Measurements from ENCODE around the gene ALS2CL.

ALS2CL gene

GRCh38 chr3:46701181-46701939, 7.9 kb upstream of the ALS2CL start, which contains the start of gene TMIE:
TMIE (plus strand) TSS chr3:46701392; CDS start chr3:46701488, 96 bp downstream.
- no peak for DNase-seq

GRCh38 chr3:46700772-46701171, 7.3 kb upstream of the ALS2CL start:
- DNase-seq, result no peak

- DNase-seq, result no peak
Observed at GRCh38 chr3:46699676-46700523, 6.4 kb upstream of the ALS2CL start.

- DNase-seq, result peak; percentile 17
Observed at GRCh38 chr3:46695962-46696894, 2.7 kb upstream of the ALS2CL start.

- DNase-seq, result peak; percentile 56
Observed at GRCh38 chr3:46695177-46695961, 1.9 kb upstream of the ALS2CL start.

- DNase-seq, result no peak
Observed at GRCh38 chr3:46694520-46694919, 1.0 kb upstream of the ALS2CL start.

GRCh38 chr3:46693892-46694226, 380 bp upstream of the ALS2CL start:
- DNase-seq, result peak; percentile 58

GRCh38 chr3:46692566-46692990, 901 bp downstream of the ALS2CL start:
- DNase-seq, result no peak

- no peak for DNase-seq
Observed at GRCh38 chr3:46690798-46691197, 2.7 kb downstream of the ALS2CL start.

GRCh38 chr3:46685446-46685845, 8.0 kb downstream of the ALS2CL start:
- DNase-seq, result no peak

- DNase-seq, result no peak
Observed at GRCh38 chr3:46684891-46685290, 8.6 kb downstream of the ALS2CL start.

GRCh38 chr3:46682974-46683373, 10.5 kb downstream of the ALS2CL start:
- DNase-seq, result no peak

- DNase-seq, result no peak
Observed at GRCh38 chr3:46681856-46682540, 11.5 kb downstream of the ALS2CL start.

GRCh38 chr3:46681387-46681786, 12.1 kb downstream of the ALS2CL start:
- no peak for DNase-seq

- DNase-seq, result no peak
Observed at GRCh38 chr3:46680298-46680826, 13.1 kb downstream of the ALS2CL start.

- no peak for DNase-seq
Observed at GRCh38 chr3:46679681-46680080, 13.8 kb downstream of the ALS2CL start.

- no peak for DNase-seq
Observed at GRCh38 chr3:46678280-46678679, 15.2 kb downstream of the ALS2CL start.

- no peak for DNase-seq
Observed at GRCh38 chr3:46677411-46677726, 16.1 kb downstream of the ALS2CL start.

GRCh38 chr3:46676601-46677410, 16.7 kb downstream of the ALS2CL start:
- no peak for DNase-seq

- no peak for DNase-seq
Observed at GRCh38 chr3:46675843-46676567, 17.5 kb downstream of the ALS2CL start.

Measured in activated naive CD4-positive, alpha-beta T cell treated with anti-CD3 and anti-CD28 coated beads, Interleukin-2, amount 50 U/mL, for 16 hours (primary cell).